Activated naive CD4-positive, alpha-beta T cell treated with anti-CD3 and anti-CD28 coated beads, Interleukin-2, amount 50 U/mL, for 24 hours (primary cell): ENCODE data around the gene FERMT2.
"Not testable (repeated sequence)": the region's sequence is repeated elsewhere in the genome, so short reads cannot be mapped to it uniquely, and the experiment has no call there.

Experiments
- H3K27ac Mint-ChIP-seq: one replicate; pipeline ENCODE4 v1.8.0; 2021; ENCODE audit warnings: mild to moderate bottlenecking, mixed read lengths
- H3K27me3 Mint-ChIP-seq: one replicate; pipeline ENCODE4 v1.8.0; 2021; ENCODE audit warnings: mixed read lengths
- H3K36me3 Mint-ChIP-seq: one replicate; pipeline ENCODE4 v1.8.0; 2021; ENCODE audit warnings: mixed read lengths
- H3K4me1 Mint-ChIP-seq: one replicate; pipeline ENCODE4 v1.8.0; 2021; ENCODE audit warnings: mixed read lengths
- H3K4me3 Mint-ChIP-seq: one replicate; pipeline ENCODE4 v1.8.0; 2021; ENCODE audit warnings: mild to moderate bottlenecking, mixed read lengths
- H3K9me3 Mint-ChIP-seq: one replicate; pipeline ENCODE4 v1.8.0; 2021; ENCODE audit warnings: mixed read lengths

The FERMT2 gene

GRCh38 chr14:52873694-52874093, 77.2 kb downstream of the FERMT2 start:
- H3K9me3 Mint-ChIP-seq, result no peaks in the 10 kb centered on the region
- no peak overlapping the region for H3K4me3 Mint-ChIP-seq
- H3K36me3 Mint-ChIP-seq, result no peaks in the 10 kb centered on the region
- H3K27me3 Mint-ChIP-seq, result no peaks in the 10 kb centered on the region
- no peak overlapping the region for H3K27ac Mint-ChIP-seq
- no peaks in the 10 kb centered on the region for H3K4me1 Mint-ChIP-seq

DNA sequence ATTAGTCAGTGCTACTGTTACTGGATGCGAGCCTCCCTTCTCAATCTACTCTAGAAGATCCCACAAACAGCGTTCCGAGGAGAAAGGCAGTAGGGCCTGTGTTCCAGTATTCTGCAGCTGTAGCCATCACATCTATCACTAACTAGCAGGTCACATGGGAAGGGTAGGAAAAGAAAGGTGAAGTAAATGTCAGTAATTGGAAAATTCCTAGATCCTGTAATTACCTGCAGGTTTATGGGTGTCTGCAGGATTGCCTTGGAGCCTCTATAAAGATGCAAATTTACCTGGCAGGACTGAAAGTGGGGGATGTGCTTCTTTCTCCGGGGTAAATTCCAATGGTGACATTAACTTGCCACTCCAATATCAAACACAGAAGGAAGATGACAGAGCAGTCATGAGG, 77.8 kb downstream of the FERMT2 start:
- Mint-ChIP-seq H3K9me3 (no peaks in the 10 kb centered on the region), H3K4me3 (no peak overlapping the region), H3K36me3 (no peaks in the 10 kb centered on the region), H3K27ac (no peak overlapping the region), H3K27me3 (no peaks in the 10 kb centered on the region), H3K4me1 (no peaks in the 10 kb centered on the region)

GRCh38 chr14:52871606-52872005, 79.2 kb downstream of the FERMT2 start:
- H3K4me1 Mint-ChIP-seq, result no peaks in the 10 kb centered on the region
- no peaks in the 10 kb centered on the region for H3K27me3 Mint-ChIP-seq
- H3K9me3 Mint-ChIP-seq, result no peaks in the 10 kb centered on the region
- H3K4me3 Mint-ChIP-seq, result no peak overlapping the region
- H3K36me3 Mint-ChIP-seq, result no peaks in the 10 kb centered on the region
- H3K27ac Mint-ChIP-seq, result no peak overlapping the region

DNA sequence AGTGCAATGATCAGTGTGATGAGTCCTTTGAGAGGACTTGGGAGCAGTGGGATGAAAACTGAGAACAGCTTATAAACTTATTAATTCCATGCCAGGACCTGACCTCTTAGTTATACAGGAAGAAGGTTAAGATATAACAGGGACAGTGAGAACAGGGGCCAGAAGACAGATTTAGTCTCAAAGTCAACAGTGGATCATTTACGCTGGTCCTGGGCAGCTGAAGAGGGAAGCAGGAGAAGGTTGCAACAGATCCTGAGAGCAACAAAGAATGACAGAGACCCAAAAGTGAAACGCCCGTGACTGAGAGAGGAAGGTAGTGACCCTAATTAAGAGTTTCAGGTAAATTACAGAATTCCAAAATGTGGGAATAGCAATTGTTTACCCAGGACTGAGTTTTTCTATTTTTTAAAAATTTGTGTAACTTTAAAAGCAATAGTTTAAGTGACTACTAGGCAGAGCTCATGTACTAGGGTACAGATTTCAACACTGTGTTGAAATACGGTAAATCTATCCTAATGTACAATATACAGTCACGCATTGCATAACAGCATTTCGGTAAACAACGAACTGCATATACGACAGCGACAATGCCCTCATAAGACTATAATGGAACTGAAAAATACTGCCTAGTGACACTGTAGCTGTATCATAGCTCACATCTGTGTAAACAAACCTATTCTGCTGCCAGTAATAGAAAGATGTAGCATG, 81.8 kb downstream of the FERMT2 start:
- H3K4me3 Mint-ChIP-seq, result no peak overlapping the region
- no peaks in the 10 kb centered on the region for H3K27me3 Mint-ChIP-seq
- H3K36me3 Mint-ChIP-seq, result no peaks in the 10 kb centered on the region
- no peak overlapping the region for H3K27ac Mint-ChIP-seq
- H3K9me3 Mint-ChIP-seq, result no peaks in the 10 kb centered on the region
- H3K4me1 Mint-ChIP-seq, result no peaks in the 10 kb centered on the region

DNA sequence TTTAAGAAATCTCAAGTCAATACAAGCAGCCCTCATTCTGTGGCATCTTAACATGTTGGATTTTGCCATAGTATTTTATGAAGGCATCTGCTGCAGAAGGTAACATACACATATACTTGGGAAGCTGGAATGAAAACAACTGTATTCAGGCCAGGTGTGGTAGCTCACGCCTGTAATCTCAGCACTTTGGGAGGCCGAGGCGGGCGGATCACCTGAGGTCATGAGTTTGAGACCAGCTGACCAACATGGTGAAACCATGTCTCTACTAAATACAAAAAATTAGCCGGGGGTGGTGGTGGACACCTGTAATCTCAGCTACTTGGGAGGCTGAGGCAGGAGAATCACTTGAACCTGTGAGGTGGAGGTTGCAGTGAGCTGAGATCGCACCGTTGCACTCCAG, 86.0 kb downstream of the FERMT2 start:
- not testable (repeated sequence) for H3K9me3 Mint-ChIP-seq, H3K36me3 Mint-ChIP-seq, H3K4me1 Mint-ChIP-seq, H3K27ac Mint-ChIP-seq, H3K27me3 Mint-ChIP-seq, H3K4me3 Mint-ChIP-seq

- Mint-ChIP-seq H3K27ac (no peak overlapping the region), H3K4me3 (no peak overlapping the region), H3K36me3 (no peaks in the 10 kb centered on the region), H3K9me3 (no peaks in the 10 kb centered on the region), H3K27me3 (no peaks in the 10 kb centered on the region), H3K4me1 (no peaks in the 10 kb centered on the region)
These were observed 87.5 kb downstream of the FERMT2 start for GRCh38 chr14:52863334-52863700.

GRCh38 chr14:52862632-52863333, 88.1 kb downstream of the FERMT2 start:
- no peak overlapping the region for H3K4me3 Mint-ChIP-seq
- no peaks in the 10 kb centered on the region for H3K9me3 Mint-ChIP-seq
- H3K27ac Mint-ChIP-seq, result no peak overlapping the region
- H3K27me3 Mint-ChIP-seq, result no peaks in the 10 kb centered on the region
- H3K36me3 Mint-ChIP-seq, result no peaks in the 10 kb centered on the region
- no peaks in the 10 kb centered on the region for H3K4me1 Mint-ChIP-seq

DNA sequence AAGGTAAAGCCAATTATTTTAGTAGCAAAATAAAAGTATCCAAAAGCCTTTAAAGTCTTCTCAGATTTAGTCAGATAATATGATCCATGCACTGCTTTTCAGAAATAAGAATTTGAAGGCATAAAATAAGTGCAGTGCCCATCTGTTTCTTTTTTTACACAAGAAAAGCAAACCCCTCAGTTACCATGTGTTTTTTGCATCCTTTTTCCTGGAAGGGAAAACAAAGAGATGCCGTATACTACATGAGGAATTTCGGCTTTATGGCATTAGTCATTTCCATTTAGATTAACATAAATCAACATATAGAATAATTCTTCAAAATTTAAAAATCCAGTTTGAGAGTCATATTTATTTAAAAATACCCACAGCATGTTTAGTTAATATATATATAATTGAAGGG, 89.4 kb downstream of the FERMT2 start:
- Mint-ChIP-seq H3K4me1 (no peaks in the 10 kb centered on the region), H3K9me3 (no peaks in the 10 kb centered on the region), H3K27ac (no peak overlapping the region), H3K36me3 (no peaks in the 10 kb centered on the region), H3K4me3 (no peak overlapping the region), H3K27me3 (no peaks in the 10 kb centered on the region)

DNA sequence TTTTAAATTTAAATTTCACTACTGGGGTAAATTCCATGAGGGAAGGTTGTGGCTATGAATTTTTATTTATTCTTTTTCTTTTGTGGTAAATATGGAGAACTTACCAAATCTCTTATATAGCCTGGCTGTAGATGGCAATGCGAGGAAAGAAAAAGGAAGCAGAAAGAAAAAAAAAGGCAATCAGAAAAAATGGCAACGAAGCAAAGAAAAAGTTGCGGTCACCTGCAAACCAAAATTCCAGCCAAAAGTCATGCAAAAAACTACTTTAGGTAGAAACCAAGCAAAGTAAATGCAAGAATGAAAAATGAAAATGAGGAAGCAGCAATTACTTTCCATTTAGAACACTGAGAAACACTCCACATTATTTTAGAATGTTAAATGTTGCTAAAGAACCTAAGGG, 89.9 kb downstream of the FERMT2 start:
- Mint-ChIP-seq H3K27ac (no peak overlapping the region), H3K4me1 (no peaks in the 10 kb centered on the region), H3K9me3 (no peaks in the 10 kb centered on the region), H3K4me3 (no peak overlapping the region), H3K27me3 (no peaks in the 10 kb centered on the region), H3K36me3 (no peaks in the 10 kb centered on the region)

DNA sequence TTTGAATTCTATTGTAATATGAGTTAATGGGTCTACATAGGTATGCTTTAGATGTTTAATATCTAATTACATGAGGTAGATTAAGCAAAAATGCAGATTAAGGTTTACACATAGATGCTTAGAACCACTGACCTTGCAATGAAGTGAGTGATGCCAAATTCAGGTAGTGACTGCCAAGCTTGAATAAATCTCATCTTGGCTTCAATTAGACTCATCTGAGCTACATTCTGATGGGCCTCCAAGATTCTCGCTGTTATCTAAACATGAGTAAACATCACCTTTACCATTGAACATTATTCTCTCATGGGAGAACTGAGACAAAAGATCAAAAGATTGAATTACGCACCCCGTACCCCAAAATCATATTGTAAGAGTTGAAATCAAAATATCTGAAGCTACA, 90.6 kb downstream of the FERMT2 start:
- no peaks in the 10 kb centered on the region for H3K4me1 Mint-ChIP-seq
- no peak overlapping the region for H3K27ac Mint-ChIP-seq
- no peaks in the 10 kb centered on the region for H3K9me3 Mint-ChIP-seq
- no peak overlapping the region for H3K4me3 Mint-ChIP-seq
- H3K36me3 Mint-ChIP-seq, result no peaks in the 10 kb centered on the region
- no peaks in the 10 kb centered on the region for H3K27me3 Mint-ChIP-seq

- no peaks in the 10 kb centered on the region for H3K36me3 Mint-ChIP-seq
These were observed 94.7 kb downstream of the FERMT2 start for GRCh38 chr14:52856139-52856538.

DNA sequence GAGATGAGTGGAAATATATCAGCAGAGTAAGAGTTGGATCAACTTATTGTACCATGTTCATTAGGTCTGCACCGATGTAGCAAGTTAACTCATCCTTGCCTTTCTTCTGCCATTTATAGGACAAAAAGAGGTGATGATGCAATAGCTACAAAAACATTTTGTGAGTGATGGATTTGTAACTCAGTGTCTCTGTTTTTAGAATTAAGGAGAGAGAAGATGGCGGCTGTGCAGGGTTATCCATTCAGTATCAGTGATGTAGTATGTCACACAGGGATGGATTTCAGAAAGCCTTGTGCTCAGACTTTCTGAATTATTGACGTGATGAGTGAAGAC, 97.4 kb downstream of the FERMT2 start:
- Mint-ChIP-seq H3K9me3 (no peaks in the 10 kb centered on the region), H3K27ac (no peak overlapping the region), H3K27me3 (no peaks in the 10 kb centered on the region), H3K4me1 (no peaks in the 10 kb centered on the region), H3K4me3 (no peak overlapping the region), H3K36me3 (no peaks in the 10 kb centered on the region)

More at GRCh38 chr14:52856139-52856538, 94.7 kb downstream of the FERMT2 start:
- H3K4me1 Mint-ChIP-seq, result no peaks in the 10 kb centered on the region
- H3K4me3 Mint-ChIP-seq, result no peak overlapping the region
- no peak overlapping the region for H3K27ac Mint-ChIP-seq
- no peaks in the 10 kb centered on the region for H3K27me3 Mint-ChIP-seq
- H3K9me3 Mint-ChIP-seq, result no peaks in the 10 kb centered on the region

DNA sequence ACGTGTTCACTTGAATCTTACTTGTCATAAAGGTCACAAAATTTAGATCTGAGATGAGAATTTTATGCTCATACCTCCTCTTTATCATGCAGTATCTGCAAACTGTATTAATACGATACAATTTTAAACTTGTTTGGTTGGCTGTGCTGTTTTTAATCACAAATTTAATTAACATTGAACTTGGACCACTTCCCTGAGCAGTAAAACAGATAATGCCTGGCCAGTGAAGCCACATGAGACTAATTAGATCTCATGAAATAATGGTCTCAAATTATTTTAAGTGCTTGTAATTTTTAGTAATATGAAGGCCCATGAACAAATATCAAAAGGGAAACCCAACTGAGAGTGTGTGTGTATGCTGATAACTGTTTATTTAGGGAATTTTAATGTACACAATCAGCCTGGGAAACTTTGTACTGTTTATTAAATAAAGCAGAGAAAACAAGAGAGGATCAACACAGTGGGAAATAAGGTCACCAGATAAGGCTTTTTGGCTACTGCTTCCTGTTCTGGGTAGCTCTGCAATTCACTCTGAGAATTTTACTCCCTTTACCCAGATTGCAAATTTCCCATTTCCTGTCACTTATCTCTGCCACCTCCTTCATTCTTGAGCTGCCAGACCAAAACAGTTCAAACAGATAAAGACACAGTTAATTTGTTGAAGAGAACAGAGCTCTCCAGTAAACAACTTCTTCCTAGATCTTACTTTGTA, 97.9 kb downstream of the FERMT2 start:
- Mint-ChIP-seq H3K9me3 (no peaks in the 10 kb centered on the region), H3K4me3 (no peak overlapping the region), H3K36me3 (no peaks in the 10 kb centered on the region), H3K27ac (no peak overlapping the region), H3K4me1 (no peaks in the 10 kb centered on the region), H3K27me3 (no peaks in the 10 kb centered on the region)

DNA sequence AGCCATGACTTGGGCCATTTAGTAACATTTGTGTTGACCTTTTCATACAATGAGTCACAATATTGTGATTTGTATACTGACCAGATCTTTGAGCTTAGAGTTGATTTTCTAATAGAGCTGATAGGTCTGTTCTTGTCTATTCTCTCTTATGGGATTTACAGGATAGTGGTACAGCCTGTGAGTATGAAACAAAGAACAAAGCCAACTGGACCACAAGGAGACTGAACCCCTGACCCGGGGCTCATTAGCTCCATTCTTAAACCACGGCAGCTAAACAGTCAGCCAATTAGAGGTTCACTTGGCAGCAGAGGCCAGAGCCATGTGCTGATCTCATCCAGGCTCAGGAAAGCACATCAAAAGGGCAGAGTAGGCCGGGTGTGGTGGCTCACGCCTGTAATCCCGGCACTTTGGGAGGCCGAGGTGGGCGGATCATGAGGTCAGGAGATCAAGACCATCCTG, 100.4 kb downstream of the FERMT2 start:
- no peaks in the 10 kb centered on the region for H3K27me3 Mint-ChIP-seq
- H3K4me1 Mint-ChIP-seq, result no peaks in the 10 kb centered on the region
- no peaks in the 10 kb centered on the region for H3K9me3 Mint-ChIP-seq
- no peak overlapping the region for H3K4me3 Mint-ChIP-seq
- H3K36me3 Mint-ChIP-seq, result no peaks in the 10 kb centered on the region
- H3K27ac Mint-ChIP-seq, result no peak overlapping the region

GRCh38 chr14:52848626-52849025, 102.2 kb downstream of the FERMT2 start:
- Mint-ChIP-seq H3K36me3 (no peaks in the 10 kb centered on the region), H3K9me3 (no peaks in the 10 kb centered on the region), H3K27ac (no peak overlapping the region), H3K27me3 (no peaks in the 10 kb centered on the region), H3K4me3 (no peak overlapping the region), H3K4me1 (no peaks in the 10 kb centered on the region)

DNA sequence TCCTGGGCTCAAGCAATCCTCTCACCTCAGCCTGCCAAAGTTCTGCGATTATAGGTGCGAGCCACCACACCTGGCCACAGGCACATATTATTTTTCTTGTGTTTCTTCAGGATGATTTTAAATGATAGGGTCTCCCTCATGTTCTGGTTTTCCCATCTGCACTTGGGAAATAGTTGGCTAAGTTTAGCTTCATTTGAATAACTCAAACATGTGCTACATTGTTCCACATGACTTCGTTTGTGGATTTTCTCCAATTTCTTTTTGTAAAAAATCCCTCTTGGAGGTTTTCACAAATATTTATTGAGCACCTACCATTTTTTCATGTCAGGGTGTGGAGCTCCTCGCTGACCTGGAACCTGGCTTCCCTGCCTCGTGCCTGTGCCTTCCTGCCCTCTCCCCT, 104.3 kb downstream of the FERMT2 start:
- Mint-ChIP-seq H3K27me3 (no peaks in the 10 kb centered on the region), H3K4me1 (no peaks in the 10 kb centered on the region), H3K9me3 (no peaks in the 10 kb centered on the region), H3K27ac (no peak overlapping the region), H3K4me3 (no peak overlapping the region), H3K36me3 (no peaks in the 10 kb centered on the region)
